Bronchial epithelial cell (primary cell): ENCODE results near the gene CNTF. TPM values are rescaled to one million over a fixed set of nuclear protein-coding genes. Genes with fewer than 3 reads are reported as not detected.

ENCODE experiments used
- DNase-seq: peaks from one replicate; pipeline ENCODE4 v3.0.0-alpha.2; 2010; ENCODE audit warnings: low read depth
- FAIRE-seq: peaks from 2 replicates; lab custom pipeline; 2011; peaks lifted over from hg19 to GRCh38; lab: Jason Lieb, UNC
- H3K27me3 ChIP-seq: 2 replicates; pipeline ENCODE4 v1.5.1; 2011; ENCODE audit warnings: low read length; ENCODE audit not compliant: control insufficient read depth, insufficient read depth
- H3K36me3 ChIP-seq: 2 replicates; pipeline ENCODE4 v1.5.1; 2011; ENCODE audit warnings: low read length; ENCODE audit not compliant: control insufficient read depth, insufficient read depth
- H3K4me3 ChIP-seq: 2 replicates; pipeline ENCODE4 v1.5.1; 2011; ENCODE audit warnings: mild to moderate bottlenecking, low read depth, low read length, control low read depth
- CTCF ChIP-seq: IDR thresholded peaks from 2 replicates; pipeline ENCODE4 v1.5.1; 2011; ENCODE audit warnings: mild to moderate bottlenecking, moderate library complexity, low read length, control low read depth, inconsistent platforms; ENCODE audit not compliant: insufficient read depth, severe bottlenecking
- total RNA-seq: library from RNA; depleted of rRNA; stranded (reverse); fragments of >200 nt; gene quantifications from 2 replicates; pipeline ENCODE4 v1.2.1, GENCODE V29; 2014

CNTF gene
- total RNA-seq, 1 donor from 2014 or later: 2.4 TPM

GRCh38 chr11:58613228-58613627 is 9.2 kb upstream of the CNTF start:
- H3K36me3 ChIP-seq: peaks cover 21% of the 10 kb centered on the region
- no peak for FAIRE-seq
- no peak for TF ChIP-seq CTCF

GRCh38 chr11:58615559-58615958 is 6.9 kb upstream of the CNTF start:
- Histone ChIP-seq H3K27me3 (no peaks in the 10 kb centered on the region), H3K4me3 (no peak overlapping the region), H3K36me3 (peaks cover 18% of the 10 kb centered on the region)
- DNase-seq (no peak), FAIRE-seq (no peak)
- no peak for TF ChIP-seq CTCF

More at GRCh38 chr11:58613228-58613627, 9.2 kb upstream of the CNTF start:
- no peak for DNase-seq
- Histone ChIP-seq H3K27me3 (no peaks in the 10 kb centered on the region), H3K4me3 (no peak overlapping the region)

GRCh38 chr11:58616594-58616993 is 5.9 kb upstream of the CNTF start:
- Histone ChIP-seq H3K4me3 (no peak overlapping the region), H3K36me3 (peaks cover 18% of the 10 kb centered on the region), H3K27me3 (no peaks in the 10 kb centered on the region)
- FAIRE-seq: no peak
- TF ChIP-seq CTCF: no peak
- peak; percentile 81 for DNase-seq

GRCh38 chr11:58617976-58618557 is 4.4 kb upstream of the CNTF start:
- no peak for FAIRE-seq
- H3K36me3 ChIP-seq: peaks cover 16% of the 10 kb centered on the region

GRCh38 chr11:58621586-58622262 is 741 bp upstream of the CNTF start:
- H3K4me3 ChIP-seq: no peak overlapping the region
- DNase-seq (peak; percentile 66), FAIRE-seq (no peak)
- H3K27me3 ChIP-seq: no peaks in the 10 kb centered on the region
- TF ChIP-seq CTCF: no peak
- H3K36me3 ChIP-seq: peaks cover 20% of the 10 kb centered on the region

More at GRCh38 chr11:58617976-58618557, 4.4 kb upstream of the CNTF start:
- DNase-seq: no peak
- TF ChIP-seq CTCF: no peak
- no peaks in the 10 kb centered on the region for H3K27me3 ChIP-seq
- no peak overlapping the region for H3K4me3 ChIP-seq
